Caco-2 (cell line): ENCODE data around the gene RABGAP1L. TPM values are rescaled to one million over a fixed set of nuclear protein-coding genes. Genes with fewer than 3 reads are reported as not detected.
A peak's percentile ranks its signal among the peaks of the same experiment; 100 is the strongest.
"Not testable (repeated sequence)": the region's sequence is repeated elsewhere in the genome, so short reads cannot be mapped to it uniquely, and the experiment has no call there.

ENCODE experiments used
- BruUV-seq: library from RNA; stranded (reverse); fragments of 400-500 nt; replicated peaks from 2 replicates; lab custom pipeline; 2021; lab: Mats Ljungman, UMichigan
- CTCF ChIA-PET: fragments of 300-600 bp; sonication (Branson Sonifier 250); formaldehyde crosslinking; loops from one replicate; lab custom pipeline; 2022; ENCODE audit warnings: antibody characterized with exemption; lab: Charles Lee
- POLR2A ChIA-PET: fragments of 300-600 bp; sonication (Branson Sonifier 250); formaldehyde crosslinking; loops from one replicate; lab custom pipeline; 2022; ENCODE audit warnings: antibody characterized with exemption; lab: Charles Lee
- DNase-seq, 2 experiments: peaks; one replicate each; pipeline versions ENCODE4 v3.0.0 to v3.0.0-alpha.2; 2020 to 2022
- H3K27me3 ChIP-seq: replicated peaks from 2 replicates; pipeline ENCODE4 v1.6.0; 2011; ENCODE audit warnings: low read length; ENCODE audit not compliant: control insufficient read depth, insufficient read depth
- H3K36me3 ChIP-seq: 2 replicates; pipeline ENCODE4 v1.5.1; 2011; ENCODE audit warnings: low read length; ENCODE audit not compliant: control insufficient read depth, insufficient read depth
- H3K4me1 ChIP-seq: fragments of 250-450 bp; sonication (Bioruptor Pico); 2 replicates; pipeline ENCODE4 v1.5.1; 2020; ENCODE audit warnings: mild to moderate bottlenecking
- H3K4me3 ChIP-seq: 2 replicates; pipeline ENCODE4 v1.5.1; 2011; ENCODE audit warnings: low read depth, mild to moderate bottlenecking, control low read depth, low read length
- H3K9me3 ChIP-seq: fragments of 250-450 bp; sonication (Bioruptor Pico); 2 replicates; pipeline ENCODE4 v1.5.1; 2020; ENCODE audit warnings: mild to moderate bottlenecking, moderate library complexity
- H3K27ac Mint-ChIP-seq: one replicate; pipeline ENCODE4 v1.8.0; 2022; ENCODE audit warnings: mixed read lengths; ENCODE audit not compliant: unreplicated experiment
- H3K27me3 Mint-ChIP-seq: one replicate; pipeline ENCODE4 v1.8.0; 2022; ENCODE audit warnings: mixed read lengths; ENCODE audit not compliant: insufficient read depth, unreplicated experiment
- H3K36me3 Mint-ChIP-seq: one replicate; pipeline ENCODE4 v1.8.0; 2022; ENCODE audit warnings: mild to moderate bottlenecking, mixed read lengths; ENCODE audit not compliant: insufficient read depth, unreplicated experiment
- H3K4me1 Mint-ChIP-seq: one replicate; pipeline ENCODE4 v1.8.0; 2022; ENCODE audit warnings: low read depth, mixed read lengths; ENCODE audit not compliant: unreplicated experiment
- H3K4me3 Mint-ChIP-seq: one replicate; pipeline ENCODE4 v1.8.0; 2022; ENCODE audit warnings: mild to moderate bottlenecking, moderate library complexity, mixed read lengths; ENCODE audit not compliant: unreplicated experiment
- H3K9me3 Mint-ChIP-seq: one replicate; pipeline ENCODE4 v1.8.0; 2022; ENCODE audit warnings: mixed read lengths; ENCODE audit not compliant: unreplicated experiment
- CTCF ChIP-seq, 2 experiments: fragments of 200-600 bp in 1 of 2; IDR thresholded peaks; 1 replicate in 1 of 2; 2 replicates in 1 of 2; pipeline versions ENCODE4 v1.5.1 to v1.8.0; 2011 to 2022; ENCODE audit warnings: antibody characterized with exemption in 1 of 2, control low read depth in 1 of 2, inconsistent platforms in 1 of 2, low read depth in 1 of 2, low read length in 1 of 2, mild to moderate bottlenecking in 1 of 2, moderate library complexity in 1 of 2; ENCODE audit not compliant: insufficient read depth in 1 of 2, severe bottlenecking in 1 of 2, unreplicated experiment in 1 of 2
- intact Hi-C: fragments of 100-400 bp; cut with micrococcal nuclease; formaldehyde crosslinking; loops from one replicate; pipeline ENCODE4 v1.10.0; 2022; ENCODE audit not compliant: unreplicated experiment
- total RNA-seq: library from RNA; stranded (reverse); gene quantifications from 2 replicates; pipeline ENCODE4 v1.2.3, GENCODE V29; 2022

The RABGAP1L gene
- total RNA-seq, 1 experiment from 2014 or later, result 20.3 TPM

GRCh38 chr1:174407665-174408064 is 248.3 kb downstream of the RABGAP1L start:
- intact Hi-C loops, result no loop called here
- BruUV-seq, result no TSS peak
- H3K36me3 ChIP-seq, result no peaks in the 10 kb centered on the region
- no peak for DNase-seq
- Mint-ChIP-seq H3K36me3 (no peaks in the 10 kb centered on the region), H3K27ac (no peak overlapping the region), H3K4me3 (no peak overlapping the region), H3K27me3 (no peaks in the 10 kb centered on the region), H3K9me3 (peaks cover 25% of the 10 kb centered on the region), H3K4me1 (no peaks in the 10 kb centered on the region)
- H3K4me1 ChIP-seq, result no peaks in the 10 kb centered on the region; the same call in 1 of the 2 replicates
- H3K27me3 ChIP-seq, result no peaks in the 10 kb centered on the region
- TF ChIP-seq CTCF (IDR thresholded peaks at IDR 0.05; ENCODE audit: insufficient read depth in 1 of 2, low read depth in 1 of 2, low read length in 1 of 2, severe bottlenecking in 1 of 2, unreplicated experiment in 1 of 2), result no peak
- CTCF ChIA-PET, result no interaction called here
- no peak overlapping the region for H3K4me3 ChIP-seq
- POLR2A ChIA-PET, result no interaction called here
- H3K9me3 ChIP-seq, result no peaks in the 10 kb centered on the region

GRCh38 chr1:174408146-174408545 is 248.8 kb downstream of the RABGAP1L start:
- Histone ChIP-seq H3K9me3 (no peaks in the 10 kb centered on the region), H3K27me3 (no peaks in the 10 kb centered on the region), H3K36me3 (no peaks in the 10 kb centered on the region), H3K4me3 (no peak overlapping the region), H3K4me1 (no peaks in the 10 kb centered on the region; the same call in 1 of the 2 replicates)
- ChIA-PET CTCF (no interaction called here), POLR2A (no interaction called here)
- Mint-ChIP-seq H3K27ac (no peak overlapping the region), H3K27me3 (no peaks in the 10 kb centered on the region), H3K4me1 (no peaks in the 10 kb centered on the region), H3K9me3 (peaks cover 25% of the 10 kb centered on the region), H3K4me3 (no peak overlapping the region), H3K36me3 (no peaks in the 10 kb centered on the region)
- no peak for DNase-seq
- TF ChIP-seq CTCF (IDR thresholded peaks at IDR 0.05; ENCODE audit: insufficient read depth in 1 of 2, low read depth in 1 of 2, low read length in 1 of 2, severe bottlenecking in 1 of 2, unreplicated experiment in 1 of 2), result no peak
- BruUV-seq, result no TSS peak
- intact Hi-C loops, result no loop called here

- H3K4me1 ChIP-seq, H3K36me3 Mint-ChIP-seq, POLR2A ChIA-PET, H3K4me3 Mint-ChIP-seq, H3K27me3 ChIP-seq, H3K4me1 Mint-ChIP-seq, CTCF ChIA-PET, BruUV-seq, H3K9me3 ChIP-seq, H3K27me3 Mint-ChIP-seq, H3K36me3 ChIP-seq, intact Hi-C loops, H3K4me3 ChIP-seq: not testable (repeated sequence)
- peak in 1 of 2 experiments; percentile 17 for DNase-seq
- Mint-ChIP-seq H3K9me3 (peaks cover 25% of the 10 kb centered on the region), H3K27ac (peak overlapping the region; percentile 37)
Observed at GRCh38 chr1:174409801-174410200, 250.5 kb downstream of the RABGAP1L start.

GRCh38 chr1:174413632-174414031 is 254.3 kb downstream of the RABGAP1L start:
- ChIA-PET CTCF (no interaction called here), POLR2A (no interaction called here)
- Histone ChIP-seq H3K9me3 (no peaks in the 10 kb centered on the region), H3K4me1 (no peaks in the 10 kb centered on the region; the same call in 1 of the 2 replicates), H3K27me3 (no peaks in the 10 kb centered on the region), H3K36me3 (no peaks in the 10 kb centered on the region), H3K4me3 (no peak overlapping the region)
- H3K27me3 Mint-ChIP-seq, result no peaks in the 10 kb centered on the region
- no peaks in the 10 kb centered on the region for H3K36me3 Mint-ChIP-seq
- H3K4me3 Mint-ChIP-seq, result no peak overlapping the region
- intact Hi-C loops, result no loop called here
- no TSS peak for BruUV-seq
- no peaks in the 10 kb centered on the region for H3K4me1 Mint-ChIP-seq
- TF ChIP-seq CTCF (IDR thresholded peaks at IDR 0.05; ENCODE audit: insufficient read depth in 1 of 2, low read depth in 1 of 2, low read length in 1 of 2, severe bottlenecking in 1 of 2, unreplicated experiment in 1 of 2), result no peak
- no peak overlapping the region for H3K27ac Mint-ChIP-seq
- H3K9me3 Mint-ChIP-seq, result peaks cover 16% of the 10 kb centered on the region
- no peak for DNase-seq
